GM19099 (cell line): ENCODE measurements around the gene CACNA1I.

ENCODE experiments used
- POLR2A ChIP-seq: IDR thresholded peaks from 3 replicates; pipeline ENCODE4 v1.6.1; 2011; ENCODE audit warnings: low read depth; ENCODE audit not compliant: insufficient read length; ENCODE audit errors: extremely low read depth

CACNA1I gene

GRCh38 chr22:39577900-39578299 lies 7.3 kb downstream of the CACNA1I start:
- TF ChIP-seq POLR2A = no peak

- TF ChIP-seq POLR2A = no peak
Measured at GRCh38 chr22:39580006-39580441, 9.5 kb downstream of the CACNA1I start.

GRCh38 chr22:39580795-39581194 lies 10.2 kb downstream of the CACNA1I start:
- TF ChIP-seq POLR2A = no peak

GRCh38 chr22:39581303-39581702 lies 10.8 kb downstream of the CACNA1I start:
- TF ChIP-seq POLR2A = no peak

- no peak for TF ChIP-seq POLR2A
Measured at GRCh38 chr22:39583066-39583667, 12.6 kb downstream of the CACNA1I start.

GRCh38 chr22:39589875-39590274 lies 19.3 kb downstream of the CACNA1I start:
- no peak for TF ChIP-seq POLR2A

GRCh38 chr22:39592081-39593065 lies 21.8 kb downstream of the CACNA1I start:
- TF ChIP-seq POLR2A = no peak

GRCh38 chr22:39593066-39593930 lies 22.7 kb downstream of the CACNA1I start:
- TF ChIP-seq POLR2A = no peak

- no peak for TF ChIP-seq POLR2A
Measured at GRCh38 chr22:39593931-39594285, 23.4 kb downstream of the CACNA1I start.

GRCh38 chr22:39594411-39594810 lies 23.9 kb downstream of the CACNA1I start:
- TF ChIP-seq POLR2A = no peak

- no peak for TF ChIP-seq POLR2A
Measured at GRCh38 chr22:39595622-39596172, 25.1 kb downstream of the CACNA1I start.

- no peak for TF ChIP-seq POLR2A
Measured at GRCh38 chr22:39596601-39597000, 26.0 kb downstream of the CACNA1I start.

GRCh38 chr22:39597236-39597869 lies 26.8 kb downstream of the CACNA1I start:
- TF ChIP-seq POLR2A = no peak

GRCh38 chr22:39598017-39598965 lies 27.7 kb downstream of the CACNA1I start:
- TF ChIP-seq POLR2A = no peak
